LNCAP (cell line): ENCODE measurements around the gene ABHD6.

Source experiments
- CTCF ChIP-seq: fragments of 450-650 bp; IDR thresholded peaks from 2 replicates; pipeline ENCODE4 v1.5.1; 2017; ENCODE audit warnings: mild to moderate bottlenecking

The ABHD6 gene

GRCh38 chr3:58292866-58293265 is 55.3 kb downstream of the ABHD6 start:
- TF ChIP-seq CTCF = no peak

GRCh38 chr3:58293516-58293915 is 55.9 kb downstream of the ABHD6 start:
- TF ChIP-seq CTCF = no peak

- TF ChIP-seq CTCF = no peak
These were observed 58.7 kb downstream of the ABHD6 start for GRCh38 chr3:58296269-58296668.

- TF ChIP-seq CTCF = no peak
These were observed 59.3 kb downstream of the ABHD6 start for GRCh38 chr3:58296843-58297242.

- no peak for TF ChIP-seq CTCF
These were observed 60.6 kb downstream of the ABHD6 start for GRCh38 chr3:58298190-58298589.

- TF ChIP-seq CTCF = no peak
These were observed 61.5 kb downstream of the ABHD6 start for GRCh38 chr3:58299075-58299474.

GRCh38 chr3:58299839-58300516 is 62.4 kb downstream of the ABHD6 start:
- TF ChIP-seq CTCF = peak; percentile 67
